EH (cell line): ENCODE data around the gene SUCLA2.

ENCODE experiments used
- DNase-seq: peaks from one replicate; pipeline ENCODE4 v3.0.0-alpha.2; 2015; ENCODE audit warnings: low read depth

Gene SUCLA2

GRCh38 chr13:48001114-48001881 lies at the start of gene SUCLA2:
TSS of gene SUCLA2 (minus strand) at chr13:48001273. CDS start at chr13:48001269, 4 bp downstream.
- peak; percentile 90 for DNase-seq

GRCh38 chr13:48050550-48050949 lies 49.5 kb upstream of the SUCLA2 start:
- no peak for DNase-seq

DNA sequence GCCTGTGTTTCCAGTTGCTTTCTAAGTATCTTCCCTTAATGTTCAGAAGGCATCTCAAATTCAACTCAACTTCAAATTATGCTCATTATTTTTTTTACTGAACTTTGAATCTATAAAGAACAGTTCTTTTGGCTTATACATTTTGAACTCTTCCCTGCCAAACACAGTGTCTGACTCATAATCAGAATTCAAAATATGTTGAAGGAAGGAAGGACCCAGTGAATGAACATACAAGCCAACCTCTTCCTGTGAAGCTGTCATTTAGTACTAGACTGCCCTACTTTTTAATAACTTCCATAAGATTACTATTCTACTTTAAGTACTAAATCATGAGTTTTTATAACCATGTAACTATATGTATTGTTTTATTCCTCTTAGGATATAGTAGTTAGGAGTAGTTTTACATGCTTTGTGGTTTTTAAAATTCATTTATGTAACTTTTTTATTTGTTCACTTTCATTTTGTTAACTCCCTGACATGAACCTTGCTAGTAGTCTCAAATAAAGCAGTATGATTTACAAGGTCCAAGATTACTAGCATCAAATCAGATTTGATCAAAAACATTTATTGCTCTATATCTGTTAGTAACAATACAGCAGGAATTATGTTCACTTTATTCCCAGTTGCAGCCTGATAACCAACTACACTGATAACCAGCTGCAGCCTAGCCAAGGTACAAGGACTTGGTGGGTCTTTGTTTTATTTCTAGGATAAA lies 42.9 kb upstream of the SUCLA2 start:
- peak; percentile 80 for DNase-seq

GRCh38 chr13:48042894-48043293 lies 41.8 kb upstream of the SUCLA2 start:
- DNase-seq: no peak

DNA sequence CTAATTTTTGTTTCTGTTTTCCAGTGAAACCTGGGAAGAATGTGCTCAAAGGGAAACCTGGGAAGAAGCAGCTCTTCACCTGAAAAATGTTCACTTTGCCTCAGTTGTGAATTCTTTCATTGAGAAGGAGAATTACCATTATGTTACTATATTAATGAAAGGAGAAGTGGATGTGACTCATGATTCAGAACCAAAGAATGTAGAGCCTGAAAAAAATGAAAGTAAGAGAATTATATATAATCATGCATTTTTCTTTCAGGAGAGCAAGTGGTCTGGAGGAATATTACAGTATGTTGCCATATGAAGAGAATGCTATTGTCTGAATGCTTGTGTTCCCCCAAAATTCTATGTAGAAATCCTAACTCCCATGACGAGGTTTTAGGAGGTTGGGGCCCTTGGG lies 39.8 kb upstream of the SUCLA2 start:
- DNase-seq: peak; percentile 42

- DNase-seq: no peak
Observed at GRCh38 chr13:48040049-48040448, 39.0 kb upstream of the SUCLA2 start.

- DNase-seq: peak; percentile 47
Observed at GRCh38 chr13:48038761-48039160, 37.7 kb upstream of the SUCLA2 start.

DNA sequence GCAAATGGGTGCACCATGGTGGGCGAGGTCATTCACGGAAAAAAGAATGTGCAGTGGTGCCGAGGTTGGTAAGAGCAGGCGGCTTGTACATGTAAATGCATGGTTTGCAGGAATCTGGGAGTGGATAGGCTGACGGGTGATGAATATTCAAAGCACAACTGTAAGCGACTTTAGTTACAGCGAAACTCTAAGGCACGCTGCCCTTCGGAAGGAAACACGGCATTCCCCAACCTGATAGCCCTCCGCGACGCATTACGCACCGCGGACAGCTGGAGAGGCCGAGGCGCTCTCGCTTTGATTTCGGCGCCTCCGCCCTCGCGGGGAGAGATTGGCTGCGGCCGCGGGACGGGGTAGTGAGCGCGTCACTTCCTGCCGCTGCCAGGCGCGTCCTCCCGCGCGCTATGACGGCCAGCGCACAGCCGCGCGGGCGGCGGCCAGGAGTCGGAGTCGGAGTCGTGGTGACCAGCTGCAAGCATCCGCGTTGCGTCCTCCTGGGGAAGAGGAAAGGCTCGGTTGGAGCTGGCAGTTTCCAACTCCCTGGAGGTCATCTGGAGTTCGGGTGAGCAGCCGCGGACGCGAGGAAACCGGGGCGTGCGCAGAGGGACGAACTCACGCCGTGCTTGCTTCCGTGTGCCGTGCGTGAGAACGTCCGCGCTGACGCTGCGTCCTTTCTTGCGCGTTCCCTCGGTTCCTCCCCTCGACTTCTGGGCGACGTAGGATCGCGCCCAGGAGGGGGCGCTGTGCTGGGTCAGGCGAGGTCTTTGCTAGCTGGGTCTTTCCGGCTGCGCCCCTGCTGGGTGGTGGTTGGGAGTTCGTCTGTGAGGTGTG lies 36.5 kb upstream of the SUCLA2 start, which contains the start of gene NUDT15:
TSS of gene NUDT15 (plus strand) at position 381 of the 828 bp plus-strand sequence. CDS start at position 402, 21 bp downstream.
- DNase-seq: peak; percentile 95

DNA sequence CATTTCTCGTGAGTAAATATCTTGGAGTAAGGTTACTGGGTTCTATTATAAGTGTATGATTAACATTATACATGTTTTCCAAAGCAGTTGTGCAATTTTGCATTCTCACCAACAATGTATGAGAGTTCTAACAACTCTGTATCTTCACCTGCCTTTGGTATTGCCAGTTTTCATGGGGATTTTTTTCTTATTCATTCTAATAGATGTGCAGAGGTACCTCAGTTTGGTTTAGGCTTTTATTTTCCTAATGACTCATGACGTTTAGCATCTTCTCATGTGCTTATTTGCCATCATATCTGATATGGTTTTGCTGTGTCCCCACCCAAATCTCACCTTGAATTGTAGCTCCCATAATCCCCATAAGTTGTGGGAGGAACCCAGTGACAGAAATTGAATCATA lies 28.8 kb upstream of the SUCLA2 start:
- DNase-seq: no peak

DNA sequence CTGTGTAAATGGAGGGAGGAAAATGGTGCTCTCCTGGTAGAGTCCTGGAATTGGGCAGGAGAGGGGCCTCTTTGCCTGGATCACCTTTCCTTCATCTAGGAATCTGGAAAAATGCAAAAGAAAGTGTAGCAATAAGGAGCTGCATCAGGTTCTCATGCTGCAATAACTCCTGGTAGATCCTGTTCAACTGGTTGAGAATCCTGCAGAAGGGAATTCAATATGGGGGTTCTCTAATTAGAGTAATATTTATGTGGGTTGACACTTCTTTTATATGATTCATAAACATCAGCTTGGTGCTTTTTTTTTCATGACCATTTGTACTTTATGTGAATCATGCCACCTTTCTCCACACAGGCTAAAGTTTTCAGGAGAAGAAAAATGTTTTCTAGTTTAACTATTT lies 27.0 kb upstream of the SUCLA2 start:
- DNase-seq: no peak

- no peak for DNase-seq
Observed at GRCh38 chr13:48019796-48020195, 18.7 kb upstream of the SUCLA2 start.

GRCh38 chr13:48018637-48019036 lies 17.6 kb upstream of the SUCLA2 start:
- no peak for DNase-seq

DNA sequence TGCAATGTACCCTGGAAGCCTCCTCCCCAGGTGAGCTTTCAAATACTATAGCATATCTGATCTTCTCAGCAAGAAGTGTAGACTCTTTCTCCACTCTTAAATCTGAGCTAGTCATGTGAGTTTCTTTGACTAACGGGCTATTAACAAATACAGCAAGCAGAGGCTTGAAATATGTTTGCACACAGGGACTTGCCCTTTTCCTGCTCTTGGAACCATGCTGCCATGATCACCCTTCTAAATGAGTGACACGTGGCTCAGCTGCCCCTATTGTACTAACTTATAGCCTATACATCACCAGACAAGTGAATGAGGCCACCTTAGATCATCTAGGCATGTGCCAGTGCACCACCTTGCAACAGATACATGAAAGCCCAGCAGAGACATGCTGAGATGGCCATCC lies 13.3 kb upstream of the SUCLA2 start:
- DNase-seq: no peak

GRCh38 chr13:48012668-48013067 lies 11.6 kb upstream of the SUCLA2 start:
- DNase-seq: no peak

DNA sequence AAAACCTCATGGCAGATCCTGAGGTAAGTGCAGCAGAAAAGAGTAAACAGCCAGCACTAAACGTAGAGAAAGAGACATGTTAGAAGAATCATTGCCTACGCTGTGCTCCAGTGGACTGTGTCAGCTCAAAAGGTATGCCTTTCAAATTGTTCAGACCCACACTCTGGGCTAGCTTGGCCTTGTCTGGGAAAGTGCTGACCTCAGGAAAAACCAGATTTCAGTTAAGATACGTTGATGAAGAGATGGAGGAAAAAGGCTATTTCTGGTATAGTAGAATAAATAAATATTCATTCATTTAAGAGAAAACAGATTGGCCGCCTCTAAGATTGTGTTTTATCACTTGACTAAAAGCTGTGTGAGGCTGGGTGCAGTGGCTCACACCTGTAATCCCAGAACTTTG lies 9.6 kb upstream of the SUCLA2 start:
- DNase-seq: no peak

DNA sequence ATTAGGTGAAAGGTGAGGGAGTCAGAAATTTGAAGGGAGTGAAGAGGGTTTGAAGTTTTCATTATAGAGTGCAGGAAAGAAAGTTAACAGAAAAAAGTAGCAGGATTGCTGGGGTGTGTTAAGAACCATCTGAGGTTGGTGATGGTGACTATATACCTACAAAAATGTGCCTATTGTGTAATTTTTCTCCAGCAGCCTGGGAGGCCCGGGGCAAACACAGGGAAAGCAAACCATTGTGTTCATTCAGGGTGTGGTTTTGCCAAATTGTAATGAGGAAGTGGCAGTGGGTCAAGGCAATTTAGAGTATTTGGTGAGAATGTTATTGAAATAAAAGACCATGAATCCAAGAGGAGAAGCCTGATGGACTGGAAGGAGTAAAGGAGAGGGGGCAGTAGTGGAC lies 8.2 kb upstream of the SUCLA2 start:
- peak; percentile 83 for DNase-seq

DNA sequence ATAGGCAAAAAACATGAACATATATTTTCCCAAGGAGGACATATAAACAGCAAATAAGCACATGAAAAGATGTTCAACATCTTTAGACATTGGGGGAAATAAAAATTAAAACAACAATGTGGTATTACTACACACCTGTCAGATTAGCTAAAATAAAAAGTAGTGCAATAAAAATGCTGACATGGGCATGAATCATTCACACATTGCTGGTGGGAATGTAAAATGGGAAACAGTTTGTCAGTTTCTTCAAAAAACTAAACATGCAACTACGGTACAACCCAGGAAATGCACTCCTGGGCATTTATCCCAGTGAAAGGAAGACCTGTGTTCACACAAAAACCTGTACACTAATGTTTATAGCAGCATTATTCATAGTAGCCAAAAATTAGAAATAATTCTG lies 5.3 kb upstream of the SUCLA2 start:
- DNase-seq: peak; percentile 5

DNA sequence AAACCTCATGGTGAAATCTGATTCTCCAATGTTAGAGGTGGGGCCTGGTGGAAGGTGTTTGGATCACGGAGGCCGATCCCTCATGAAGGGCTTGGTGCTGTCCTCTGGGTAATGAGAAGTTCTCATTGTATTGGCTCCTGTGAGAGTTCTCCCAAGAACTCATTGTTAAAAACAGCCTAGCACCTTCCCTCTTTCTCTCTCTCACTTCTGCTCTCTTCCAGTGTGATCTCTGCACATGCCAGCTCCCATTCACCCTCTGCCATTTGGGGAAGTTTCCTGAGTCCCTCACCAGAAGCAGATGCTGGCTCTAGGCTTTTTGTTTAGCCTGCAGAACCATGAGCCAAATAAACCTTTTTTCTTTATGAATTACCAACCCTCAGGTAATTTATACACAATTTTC lies 3.1 kb upstream of the SUCLA2 start:
- no peak for DNase-seq

DNA sequence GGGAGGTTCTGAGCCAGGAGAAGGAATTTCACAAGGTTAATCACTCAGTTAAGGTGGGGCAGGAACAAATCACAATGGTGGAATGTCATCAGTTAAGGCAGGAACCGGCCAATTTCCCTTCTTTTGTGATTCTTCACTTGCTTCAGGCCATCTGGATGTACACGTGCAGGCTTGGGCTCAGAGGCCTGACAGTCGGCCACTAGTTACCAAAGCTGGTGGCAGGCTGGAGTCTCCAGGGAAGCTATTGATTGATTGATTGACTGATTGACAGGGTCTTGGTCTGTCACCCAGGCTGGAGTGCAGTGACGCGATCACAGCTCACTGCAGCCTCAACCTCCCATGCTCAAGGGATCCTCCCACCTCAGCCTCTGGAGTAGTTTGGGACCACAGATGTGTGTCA lies 926 bp upstream of the SUCLA2 start:
- peak; percentile 15 for DNase-seq

DNA sequence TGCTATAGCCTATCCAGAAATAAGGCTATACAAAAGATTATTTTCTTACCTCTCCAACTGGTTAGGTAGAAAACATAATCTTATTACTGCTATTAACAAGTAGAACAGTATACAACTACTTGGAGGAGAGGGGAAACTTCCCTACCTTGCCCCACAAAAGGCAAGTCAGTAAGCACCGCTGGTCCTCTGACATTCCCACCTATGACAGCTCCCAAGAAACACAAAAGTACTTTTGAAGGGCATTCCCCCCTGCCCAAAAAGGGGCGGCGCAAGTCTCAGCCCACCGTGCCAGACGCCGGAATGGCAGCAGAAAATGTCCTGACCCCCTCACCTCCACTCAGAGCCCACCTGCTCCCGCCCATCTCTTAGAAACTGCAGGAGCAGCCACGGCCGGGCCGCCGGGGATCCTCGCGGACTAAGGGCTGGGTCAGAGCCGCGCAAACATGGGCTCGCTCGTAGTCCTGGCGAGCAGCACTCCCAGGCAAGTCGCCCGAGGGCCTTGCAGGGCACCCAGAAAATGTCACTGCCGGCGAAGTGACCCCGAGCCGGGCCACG lies 437 bp downstream of the SUCLA2 start:
- DNase-seq: no peak

GRCh38 chr13:47999973-48000372 lies 1.1 kb downstream of the SUCLA2 start:
- DNase-seq: no peak

- no peak for DNase-seq
Observed at GRCh38 chr13:47997384-47997783, 3.7 kb downstream of the SUCLA2 start.
